Measurements from ENCODE around the gene REPS1.
"Not testable (repeated sequence)": the region's sequence is repeated elsewhere in the genome, so short reads cannot be mapped to it uniquely, and the experiment has no call there.

REPS1 gene

GRCh38 chr6:138943089-138943625 lies 44.9 kb downstream of the REPS1 start:
- no peak for DNase-seq (ENCODE audit: low spot score)
- FAIRE-seq, result no peak

GRCh38 chr6:138936873-138937272 lies 51.2 kb downstream of the REPS1 start:
- not testable (repeated sequence) for FAIRE-seq

GRCh38 chr6:138931660-138932059 lies 56.4 kb downstream of the REPS1 start:
- DNase-seq (ENCODE audit: low spot score) (no peak), FAIRE-seq (no peak)

More at GRCh38 chr6:138936873-138937272, 51.2 kb downstream of the REPS1 start:
- not testable (repeated sequence) for DNase-seq (ENCODE audit: low spot score)

GRCh38 chr6:138926579-138926978 lies 61.5 kb downstream of the REPS1 start:
- no peak for FAIRE-seq
- no peak for DNase-seq (ENCODE audit: low spot score)

GRCh38 chr6:138925806-138926205 lies 62.2 kb downstream of the REPS1 start:
- FAIRE-seq, result no peak

GRCh38 chr6:138923561-138923960 lies 64.5 kb downstream of the REPS1 start:
- no peak for FAIRE-seq
- no peak for DNase-seq (ENCODE audit: low spot score)

More at GRCh38 chr6:138925806-138926205, 62.2 kb downstream of the REPS1 start:
- DNase-seq (ENCODE audit: low spot score), result no peak

- DNase-seq (ENCODE audit: low spot score), result no peak
- no peak for FAIRE-seq
These were observed 67.1 kb downstream of the REPS1 start for GRCh38 chr6:138920906-138921305.

GRCh38 chr6:138914701-138915100 lies 73.4 kb downstream of the REPS1 start:
- FAIRE-seq (no peak), DNase-seq (ENCODE audit: low spot score) (no peak)

GRCh38 chr6:138912308-138912707 lies 75.7 kb downstream of the REPS1 start:
- FAIRE-seq (no peak), DNase-seq (ENCODE audit: low spot score) (no peak)

GRCh38 chr6:138909975-138910374 lies 78.1 kb downstream of the REPS1 start:
- DNase-seq (ENCODE audit: low spot score) (no peak), FAIRE-seq (no peak)

GRCh38 chr6:138909511-138909910 lies 78.5 kb downstream of the REPS1 start:
- DNase-seq (ENCODE audit: low spot score), result no peak
- FAIRE-seq, result no peak

- DNase-seq (ENCODE audit: low spot score) (no peak), FAIRE-seq (no peak)
These were observed 80.9 kb downstream of the REPS1 start for GRCh38 chr6:138907167-138907566.

- no peak for DNase-seq (ENCODE audit: low spot score)
- no peak for FAIRE-seq
These were observed 91.0 kb downstream of the REPS1 start for GRCh38 chr6:138897031-138897430.

- no peak for DNase-seq (ENCODE audit: low spot score)
- FAIRE-seq, result no peak
These were observed 91.8 kb downstream of the REPS1 start for GRCh38 chr6:138896104-138896756.

GRCh38 chr6:138891255-138891986 lies 96.6 kb downstream of the REPS1 start:
- FAIRE-seq, result no peak
- no peak for DNase-seq (ENCODE audit: low spot score)

GRCh38 chr6:138885156-138885819 lies 102.8 kb downstream of the REPS1 start:
- FAIRE-seq, result no peak
- no peak for DNase-seq (ENCODE audit: low spot score)

GRCh38 chr6:138882369-138883017 lies 105.6 kb downstream of the REPS1 start:
- FAIRE-seq, result no peak
- DNase-seq (ENCODE audit: low spot score), result no peak

GRCh38 chr6:138873191-138873590 lies 114.9 kb downstream of the REPS1 start:
- FAIRE-seq, result no peak
- no peak for DNase-seq (ENCODE audit: low spot score)

- DNase-seq (ENCODE audit: low spot score), result no peak
- no peak for FAIRE-seq
These were observed 118.7 kb downstream of the REPS1 start for GRCh38 chr6:138869398-138869797.

- FAIRE-seq, result no peak
These were observed 119.9 kb downstream of the REPS1 start for GRCh38 chr6:138868181-138868580.

GRCh38 chr6:138865480-138866109 lies 122.5 kb downstream of the REPS1 start:
- DNase-seq (ENCODE audit: low spot score) (no peak), FAIRE-seq (no peak)

More at GRCh38 chr6:138868181-138868580, 119.9 kb downstream of the REPS1 start:
- DNase-seq (ENCODE audit: low spot score), result no peak
